T-helper 2 cell treated with Interferon-gamma antibody and Interleukin-4, amounts not matched to agents 5 μg/mL and 100 μg/mL, for 36 hours (primary cell): ENCODE data around the gene IL32.

ENCODE experiments used
- DNase-seq: peaks from one replicate; pipeline ENCODE4 v3.0.0; 2021; ENCODE audit warnings: low spot score
- H3K27ac Mint-ChIP-seq: one replicate; pipeline ENCODE4 v1.8.0; 2021; ENCODE audit warnings: mild to moderate bottlenecking, mixed read lengths
- H3K27me3 Mint-ChIP-seq: one replicate; pipeline ENCODE4 v1.8.0; 2021; ENCODE audit warnings: low read depth, mixed read lengths
- H3K36me3 Mint-ChIP-seq: one replicate; pipeline ENCODE4 v1.8.0; 2021; ENCODE audit warnings: low read depth, mixed read lengths
- H3K4me1 Mint-ChIP-seq: one replicate; pipeline ENCODE4 v1.8.0; 2021; ENCODE audit warnings: low read depth, mixed read lengths
- H3K4me3 Mint-ChIP-seq: one replicate; pipeline ENCODE4 v1.8.0; 2022; ENCODE audit warnings: mild to moderate bottlenecking, moderate library complexity, mixed read lengths
- H3K9me3 Mint-ChIP-seq: one replicate; pipeline ENCODE4 v1.8.0; 2021; ENCODE audit warnings: mixed read lengths

Gene IL32

GRCh38 chr16:3065069-3065741 lies at the start of gene IL32:
IL32 (plus strand) TSS chr16:3065640; CDS start chr16:3065812, 172 bp downstream.
- Mint-ChIP-seq H3K27ac (peak within 1 kb of the TSS; percentile 98), H3K9me3 (peaks cover 4% of the 10 kb centered on the region), H3K27me3 (no peaks in the 10 kb centered on the region), H3K36me3 (peaks cover 60% of the 10 kb centered on the region), H3K4me1 (peaks cover 49% of the 10 kb centered on the region), H3K4me3 (peak within 1 kb of the TSS; percentile 100)
- DNase-seq: peak; percentile 64

GRCh38 chr16:3015865-3016521 lies 49.4 kb upstream of the IL32 start:
- no peak overlapping the region for H3K27ac Mint-ChIP-seq
- H3K9me3 Mint-ChIP-seq: no peaks in the 10 kb centered on the region
- no peak for DNase-seq
- H3K27me3 Mint-ChIP-seq: peaks cover 18% of the 10 kb centered on the region
- H3K4me3 Mint-ChIP-seq: no peak overlapping the region
- H3K4me1 Mint-ChIP-seq: peaks cover 11% of the 10 kb centered on the region
- H3K36me3 Mint-ChIP-seq: no peaks in the 10 kb centered on the region

- no peak for DNase-seq
- H3K4me1 Mint-ChIP-seq: peaks cover 21% of the 10 kb centered on the region
- peaks cover 3% of the 10 kb centered on the region for H3K36me3 Mint-ChIP-seq
- peaks cover 18% of the 10 kb centered on the region for H3K27me3 Mint-ChIP-seq
- H3K27ac Mint-ChIP-seq: no peak overlapping the region
- H3K4me3 Mint-ChIP-seq: no peak overlapping the region
- H3K9me3 Mint-ChIP-seq: no peaks in the 10 kb centered on the region
Observed at GRCh38 chr16:3017344-3017743, 48.1 kb upstream of the IL32 start.

GRCh38 chr16:3017794-3018506 lies 47.5 kb upstream of the IL32 start, which contains the start of gene CLDN6:
CLDN6 (minus strand) TSS chr16:3018183; CDS start chr16:3016021, 2,162 bp downstream.
- Mint-ChIP-seq H3K9me3 (no peaks in the 10 kb centered on the region), H3K27ac (no peak within 1 kb of the TSS), H3K27me3 (peaks cover 15% of the 10 kb centered on the region), H3K4me3 (peak within 1 kb of the TSS; percentile 15), H3K36me3 (peaks cover 3% of the 10 kb centered on the region), H3K4me1 (peaks cover 27% of the 10 kb centered on the region)
- DNase-seq: no peak

- peak overlapping the region; percentile 55 for H3K27ac Mint-ChIP-seq
- H3K4me1 Mint-ChIP-seq: peaks cover 36% of the 10 kb centered on the region
- no peak for DNase-seq
Observed at GRCh38 chr16:3019594-3020246, 45.7 kb upstream of the IL32 start.

GRCh38 chr16:3020247-3020603 lies 45.2 kb upstream of the IL32 start, which contains the start of gene TNFRSF12A:
TNFRSF12A (plus strand) TSS chr16:3020368; CDS start chr16:3020398, 30 bp downstream.
- peaks cover 36% of the 10 kb centered on the region for H3K4me1 Mint-ChIP-seq
- DNase-seq: peak; percentile 78
- H3K4me3 Mint-ChIP-seq: peak within 1 kb of the TSS; percentile 90
- H3K9me3 Mint-ChIP-seq: no peaks in the 10 kb centered on the region
- peak within 1 kb of the TSS; percentile 71 for H3K27ac Mint-ChIP-seq
- peaks cover 8% of the 10 kb centered on the region for H3K27me3 Mint-ChIP-seq
- H3K36me3 Mint-ChIP-seq: peaks cover 7% of the 10 kb centered on the region

More at GRCh38 chr16:3019594-3020246, 45.7 kb upstream of the IL32 start:
- Mint-ChIP-seq H3K9me3 (no peaks in the 10 kb centered on the region), H3K27me3 (peaks cover 8% of the 10 kb centered on the region), H3K36me3 (peaks cover 6% of the 10 kb centered on the region), H3K4me3 (peak overlapping the region; percentile 89)

- H3K9me3 Mint-ChIP-seq: no peaks in the 10 kb centered on the region
- H3K27me3 Mint-ChIP-seq: peaks cover 8% of the 10 kb centered on the region
- H3K4me3 Mint-ChIP-seq: peak overlapping the region; percentile 90
- DNase-seq: peak; percentile 58
- H3K4me1 Mint-ChIP-seq: peaks cover 40% of the 10 kb centered on the region
- H3K36me3 Mint-ChIP-seq: peaks cover 9% of the 10 kb centered on the region
- peak overlapping the region; percentile 76 for H3K27ac Mint-ChIP-seq
Observed at GRCh38 chr16:3020604-3021448, 44.6 kb upstream of the IL32 start.

- no peaks in the 10 kb centered on the region for H3K9me3 Mint-ChIP-seq
- peak; percentile 72 for DNase-seq
- H3K36me3 Mint-ChIP-seq: peaks cover 17% of the 10 kb centered on the region
- peak overlapping the region; percentile 90 for H3K4me3 Mint-ChIP-seq
- peak overlapping the region; percentile 76 for H3K27ac Mint-ChIP-seq
- peaks cover 40% of the 10 kb centered on the region for H3K4me1 Mint-ChIP-seq
- H3K27me3 Mint-ChIP-seq: peaks cover 7% of the 10 kb centered on the region
Observed at GRCh38 chr16:3021449-3022207, 43.8 kb upstream of the IL32 start.

- Mint-ChIP-seq H3K4me3 (peak overlapping the region; percentile 90), H3K27ac (peak overlapping the region; percentile 90), H3K9me3 (no peaks in the 10 kb centered on the region), H3K27me3 (peaks cover 3% of the 10 kb centered on the region), H3K4me1 (peaks cover 40% of the 10 kb centered on the region), H3K36me3 (peaks cover 23% of the 10 kb centered on the region)
- DNase-seq: peak; percentile 88
Observed at GRCh38 chr16:3022208-3022683, 43.2 kb upstream of the IL32 start.

GRCh38 chr16:3022684-3023414 lies 42.6 kb upstream of the IL32 start:
- Mint-ChIP-seq H3K4me1 (peaks cover 40% of the 10 kb centered on the region), H3K4me3 (peak overlapping the region; percentile 90), H3K36me3 (peaks cover 23% of the 10 kb centered on the region), H3K27me3 (peaks cover 3% of the 10 kb centered on the region), H3K27ac (peak overlapping the region; percentile 90), H3K9me3 (no peaks in the 10 kb centered on the region)
- DNase-seq: no peak

- H3K36me3 Mint-ChIP-seq: peaks cover 23% of the 10 kb centered on the region
- no peaks in the 10 kb centered on the region for H3K9me3 Mint-ChIP-seq
- peak overlapping the region; percentile 90 for H3K27ac Mint-ChIP-seq
- peak overlapping the region; percentile 90 for H3K4me3 Mint-ChIP-seq
- peaks cover 39% of the 10 kb centered on the region for H3K4me1 Mint-ChIP-seq
- no peak for DNase-seq
- H3K27me3 Mint-ChIP-seq: peaks cover 3% of the 10 kb centered on the region
Observed at GRCh38 chr16:3023415-3023668, 42.1 kb upstream of the IL32 start.
